Activated CD8-positive, alpha-beta T cell treated with anti-CD3 and anti-CD28 coated beads for 36 hours (primary cell): ENCODE results near the gene AHCYL2. TPM values are rescaled to one million over a fixed set of nuclear protein-coding genes. Genes with fewer than 3 reads are reported as not detected.
A peak's percentile ranks its signal among the peaks of the same experiment; 100 is the strongest.
"Not testable (repeated sequence)": the region's sequence is repeated elsewhere in the genome, so short reads cannot be mapped to it uniquely, and the experiment has no call there.

ENCODE experiments used
- ATAC-seq: fragments of 200-7000 bp; cut with Tn5 transposase; one replicate; pipeline ENCODE4 v1.10.0; 2021; ENCODE audit warnings: mild to moderate bottlenecking, moderate library complexity
- CTCF ChIA-PET: fragments of 350-600 bp; sonication (Branson Sonifier 250); formaldehyde crosslinking; loops from one replicate; lab custom pipeline; 2021; ENCODE audit warnings: antibody characterized with exemption; lab: Charles Lee
- POLR2A ChIA-PET: fragments of 350-600 bp; sonication (Branson Sonifier 250); formaldehyde crosslinking; loops from one replicate; lab custom pipeline; 2021; ENCODE audit warnings: antibody characterized with exemption; lab: Charles Lee
- DNase-seq: peaks from one replicate; pipeline ENCODE4 v3.0.0-alpha.2; 2020
- H3K27ac Mint-ChIP-seq: one replicate; pipeline ENCODE4 v1.8.0; 2021; ENCODE audit warnings: mild to moderate bottlenecking, mixed read lengths
- H3K27me3 Mint-ChIP-seq: one replicate; pipeline ENCODE4 v1.8.0; 2021; ENCODE audit warnings: mixed read lengths
- H3K36me3 Mint-ChIP-seq: one replicate; pipeline ENCODE4 v1.8.0; 2021; ENCODE audit warnings: low read depth, mixed read lengths
- H3K4me1 Mint-ChIP-seq: one replicate; pipeline ENCODE4 v1.8.0; 2021; ENCODE audit warnings: low read depth, mixed read lengths
- H3K4me3 Mint-ChIP-seq: one replicate; pipeline ENCODE4 v1.8.0; 2021; ENCODE audit warnings: mild to moderate bottlenecking, moderate library complexity, mixed read lengths
- H3K9me3 Mint-ChIP-seq: one replicate; pipeline ENCODE4 v1.8.0; 2021; ENCODE audit warnings: mixed read lengths
- intact Hi-C: fragments of 100-400 bp; cut with micrococcal nuclease; formaldehyde crosslinking; loops from one replicate; pipeline ENCODE4 v1.10.0; 2022
- total RNA-seq, 2 experiments: library from RNA; stranded (reverse); gene quantifications; one replicate each; pipeline ENCODE4 v1.2.3, GENCODE V29; 2021
- TF ChIP-seq, protein P1 (sequence below): fragments of 200-600 bp; IDR thresholded peaks from one replicate; pipeline ENCODE4 v1.8.0; 2022; ENCODE audit warnings: antibody characterized with exemption, mild to moderate bottlenecking

AHCYL2 gene
- total RNA-seq, 2 experiments from 2014 or later = 8.1 to 9.6 TPM

DNA sequence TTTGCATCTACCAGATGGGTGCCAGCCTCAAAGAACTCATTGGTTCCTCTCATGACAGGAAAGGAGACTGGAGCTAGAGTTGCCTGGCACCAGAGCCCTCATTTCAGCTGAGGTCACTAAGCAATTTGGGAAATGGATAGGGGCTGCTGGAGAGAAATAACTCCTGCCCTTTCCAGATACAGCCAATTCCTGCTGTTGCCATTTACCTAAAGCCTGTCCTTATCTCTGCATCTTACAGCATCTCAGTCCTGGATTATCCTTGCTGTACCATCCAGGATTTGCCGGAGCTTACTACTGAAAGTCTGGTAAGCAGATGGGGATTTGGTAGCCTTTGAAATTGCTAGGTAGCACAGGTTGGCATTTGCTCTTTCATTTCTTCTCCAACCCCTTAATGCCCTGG, 245.6 kb downstream of the AHCYL2 start:
- H3K27me3 Mint-ChIP-seq = no peaks in the 10 kb centered on the region
- H3K4me1 Mint-ChIP-seq = peaks cover 4% of the 10 kb centered on the region
- ChIA-PET POLR2A (no interaction called here), CTCF (interaction anchor here (0.8 to 7.8 kb wide), 8 partner anchors 10 to 252 kb away, joined by 3 to 141 read pairs (median 18); partner anchors contain the start of gene STRIP2)
- intact Hi-C loops = loop anchor here (10.0 kb wide), 1 partner anchor 246 kb away; the partner anchor contains the start of gene AHCYL2
- DNase-seq = no peak
- TF ChIP-seq, protein P1, sequence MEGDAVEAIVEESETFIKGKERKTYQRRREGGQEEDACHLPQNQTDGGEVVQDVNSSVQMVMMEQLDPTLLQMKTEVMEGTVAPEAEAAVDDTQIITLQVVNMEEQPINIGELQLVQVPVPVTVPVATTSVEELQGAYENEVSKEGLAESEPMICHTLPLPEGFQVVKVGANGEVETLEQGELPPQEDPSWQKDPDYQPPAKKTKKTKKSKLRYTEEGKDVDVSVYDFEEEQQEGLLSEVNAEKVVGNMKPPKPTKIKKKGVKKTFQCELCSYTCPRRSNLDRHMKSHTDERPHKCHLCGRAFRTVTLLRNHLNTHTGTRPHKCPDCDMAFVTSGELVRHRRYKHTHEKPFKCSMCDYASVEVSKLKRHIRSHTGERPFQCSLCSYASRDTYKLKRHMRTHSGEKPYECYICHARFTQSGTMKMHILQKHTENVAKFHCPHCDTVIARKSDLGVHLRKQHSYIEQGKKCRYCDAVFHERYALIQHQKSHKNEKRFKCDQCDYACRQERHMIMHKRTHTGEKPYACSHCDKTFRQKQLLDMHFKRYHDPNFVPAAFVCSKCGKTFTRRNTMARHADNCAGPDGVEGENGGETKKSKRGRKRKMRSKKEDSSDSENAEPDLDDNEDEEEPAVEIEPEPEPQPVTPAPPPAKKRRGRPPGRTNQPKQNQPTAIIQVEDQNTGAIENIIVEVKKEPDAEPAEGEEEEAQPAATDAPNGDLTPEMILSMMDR = no peak
- no peak overlapping the region for H3K27ac Mint-ChIP-seq
- peaks cover 3% of the 10 kb centered on the region for H3K36me3 Mint-ChIP-seq
- ATAC-seq = no peak
- H3K9me3 Mint-ChIP-seq = no peaks in the 10 kb centered on the region
- H3K4me3 Mint-ChIP-seq = no peak overlapping the region

- Mint-ChIP-seq H3K4me1 (peaks cover 4% of the 10 kb centered on the region), H3K27ac (no peak overlapping the region), H3K4me3 (no peak overlapping the region), H3K9me3 (no peaks in the 10 kb centered on the region), H3K36me3 (peaks cover 6% of the 10 kb centered on the region), H3K27me3 (no peaks in the 10 kb centered on the region)
- no peak for DNase-seq
- intact Hi-C loops = loop anchor here (10.0 kb wide), 1 partner anchor 247 kb away; the partner anchor contains the start of gene AHCYL2
- TF ChIP-seq, protein P1 = no peak
- peak; percentile 55 for ATAC-seq
- POLR2A ChIA-PET = no interaction called here
- CTCF ChIA-PET = interaction anchor here (0.6 to 7.8 kb wide), 25 partner anchors 9 to 353 kb away, joined by 3 to 141 read pairs (median 5); partner anchors contain the start of genes NRF1 and STRIP2
These were observed 246.6 kb downstream of the AHCYL2 start for GRCh38 chr7:129471402-129471827.

DNA sequence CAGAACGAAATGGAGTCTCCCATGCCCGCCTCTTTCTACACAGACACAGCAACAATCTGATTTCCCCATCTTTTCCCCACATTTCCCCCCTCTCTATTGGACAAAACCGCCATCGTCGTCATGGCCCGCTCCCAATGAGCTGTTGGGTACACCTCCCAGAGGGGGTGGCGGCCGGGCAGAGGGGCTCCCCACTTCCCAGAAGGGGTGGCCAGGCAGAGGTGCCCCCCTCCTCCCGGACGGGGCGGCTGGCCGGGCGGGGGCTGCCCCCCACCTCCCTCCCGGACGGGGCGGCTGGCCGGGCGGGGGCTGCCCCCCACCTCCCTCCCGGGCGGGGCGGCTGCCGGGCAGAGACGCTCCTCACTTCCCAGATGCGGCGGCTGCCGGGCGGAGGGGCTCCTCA, 251.1 kb downstream of the AHCYL2 start:
- DNase-seq, H3K9me3 Mint-ChIP-seq, H3K4me3 Mint-ChIP-seq, H3K36me3 Mint-ChIP-seq, CTCF ChIA-PET, H3K27me3 Mint-ChIP-seq, POLR2A ChIA-PET, ATAC-seq, H3K4me1 Mint-ChIP-seq, H3K27ac Mint-ChIP-seq: not testable (repeated sequence)
- intact Hi-C loops = loop anchor here (10.0 kb wide), 1 partner anchor 251 kb away; the partner anchor contains the start of gene AHCYL2

DNA sequence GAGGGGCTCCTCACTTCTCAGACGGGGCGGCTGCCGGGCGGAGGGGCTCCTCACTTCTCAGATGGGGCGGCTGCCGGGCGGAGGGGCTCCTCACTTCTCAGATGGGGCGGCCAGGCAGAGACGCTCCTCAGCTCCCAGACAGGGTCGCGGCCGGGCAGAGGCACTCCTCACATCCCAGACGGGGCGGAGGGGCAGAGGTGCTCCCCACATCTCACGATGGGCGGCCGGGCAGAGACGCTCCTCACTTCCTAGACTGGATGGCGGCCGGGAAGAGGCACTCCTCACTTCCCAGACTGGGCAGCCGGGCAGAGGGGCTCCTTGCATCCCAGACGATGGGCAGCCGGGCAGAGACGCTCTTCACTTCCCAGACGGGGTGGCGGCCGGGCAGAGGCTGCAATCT, 251.6 kb downstream of the AHCYL2 start:
- H3K36me3 Mint-ChIP-seq, DNase-seq, H3K9me3 Mint-ChIP-seq, ATAC-seq, CTCF ChIA-PET, H3K4me1 Mint-ChIP-seq, H3K27ac Mint-ChIP-seq, H3K27me3 Mint-ChIP-seq, POLR2A ChIA-PET, H3K4me3 Mint-ChIP-seq: not testable (repeated sequence)
- intact Hi-C loops = loop anchor here (10.0 kb wide), 1 partner anchor 252 kb away; the partner anchor contains the start of gene AHCYL2

Other genes starting within 250 kb of the AHCYL2 start
- gene TNPO3, start 169.9 kb upstream of the AHCYL2 start, total RNA-seq = 10 to 100 TPM; 58.4 to 59.3 TPM
- gene TSPAN33, start 80.3 kb upstream of the AHCYL2 start, total RNA-seq = 10 to 100 TPM in 1 of 2 experiments, 1 to 10 TPM in 1; 9.3 to 11.0 TPM
- gene SMO, start 36.4 kb upstream of the AHCYL2 start, total RNA-seq = 1 to 10 TPM in 1 of 2 experiments, under 1 TPM in 1; 0.81 to 1.7 TPM
- gene STRIP2, start 209.4 kb downstream of the AHCYL2 start, total RNA-seq = 10 to 100 TPM; 12.2 to 13.1 TPM